Cardiac muscle cell (in vitro differentiated cells and primary cell): ENCODE data around the gene DOCK10. TPM values are rescaled to one million over a fixed set of nuclear protein-coding genes. Genes with fewer than 3 reads are reported as not detected.

Source experiments
- DNase-seq, 2 donors: peaks; one replicate each; pipeline versions ENCODE4 v3.0.0 to v3.0.0-alpha.2; 2010 to 2017; ENCODE audit warnings: low read depth in 1 of 2, low spot score in 1 of 2
- H3K27ac ChIP-seq: fragments of 200-600 bp; sonication (generic); 2 replicates; pipeline ENCODE4 v1.5.1; 2016
- H3K27me3 ChIP-seq: fragments of 200-600 bp; sonication (generic); 2 replicates; pipeline ENCODE4 v1.6.0; 2016; ENCODE audit warnings: control low read depth
- H3K36me3 ChIP-seq: fragments of 200-600 bp; sonication (generic); 2 replicates; pipeline ENCODE4 v1.5.1; 2016; ENCODE audit warnings: control low read depth
- H3K4me1 ChIP-seq: fragments of 200-600 bp; sonication (generic); 2 replicates; pipeline ENCODE4 v1.8.1; 2017; ENCODE audit warnings: low read depth, mild to moderate bottlenecking, mixed run types
- H3K4me3 ChIP-seq: fragments of 200-600 bp; sonication (generic); 2 replicates; pipeline ENCODE4 v1.5.1; 2016; ENCODE audit warnings: mild to moderate bottlenecking
- H3K9me3 ChIP-seq: fragments of 200-600 bp; sonication (generic); 2 replicates; pipeline ENCODE4 v1.5.1; 2017; ENCODE audit warnings: low read depth, mild to moderate bottlenecking, control low read depth
- CTCF ChIP-seq: IDR thresholded peaks from 2 replicates; pipeline ENCODE4 v1.5.1; 2012; ENCODE audit warnings: low read depth, mild to moderate bottlenecking, low read length
- polyA plus RNA-seq: library from polyadenylated mRNA; unstranded; fragments of >200 nt; fragmentation: Nextera tagmentation; extraction: Ambion mirVana; gene quantifications from 2 replicates; pipeline ENCODE4 v1.2.1, GENCODE V29; 2016
- total RNA-seq: library from RNA; depleted of rRNA; stranded (reverse); fragments of >200 nt; gene quantifications from 2 replicates; pipeline ENCODE4 v1.2.3, GENCODE V29; 2016

DOCK10 gene
- total and polyA plus RNA-seq, 2 experiments from 2014 or later, result not detected

DNA sequence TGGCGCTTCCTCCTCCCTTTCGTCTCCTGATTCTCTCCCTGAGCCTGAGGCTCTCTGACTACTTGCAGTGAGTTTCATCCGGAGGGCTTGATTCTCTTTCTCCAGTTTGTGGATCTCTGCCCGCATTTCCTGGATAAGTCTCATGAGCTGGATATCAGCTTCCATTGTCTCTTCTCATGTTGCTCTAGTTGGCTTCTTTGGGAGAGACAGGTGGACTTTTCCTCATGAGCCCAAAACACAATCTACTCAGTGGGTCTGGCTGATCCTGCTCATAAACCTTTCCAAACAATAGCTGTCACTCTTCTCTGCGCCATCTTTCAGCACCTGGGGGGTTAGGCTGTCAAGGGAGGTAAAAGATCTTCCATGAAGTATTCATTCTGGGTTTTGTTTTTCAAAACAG lies 326.1 kb downstream of the DOCK10 start, which contains the start of gene CCDC195:
Gene CCDC195 (minus strand): TSS at position 165 of the 400 bp plus-strand sequence. CDS start 0 bp downstream, at position 165.
- Histone ChIP-seq H3K27me3 (no peaks in the 10 kb centered on the region), H3K4me1 (no peaks in the 10 kb centered on the region), H3K9me3 (no peaks in the 10 kb centered on the region), H3K36me3 (no peaks in the 10 kb centered on the region), H3K4me3 (no peak within 1 kb of the TSS), H3K27ac (no peak within 1 kb of the TSS)
- DNase-seq, result no peak
- no peak for TF ChIP-seq CTCF
